Measurements from ENCODE around the gene ARHGAP22.
"Not testable (repeated sequence)": the region's sequence is repeated elsewhere in the genome, so short reads cannot be mapped to it uniquely, and the experiment has no call there.

Gene ARHGAP22

DNA sequence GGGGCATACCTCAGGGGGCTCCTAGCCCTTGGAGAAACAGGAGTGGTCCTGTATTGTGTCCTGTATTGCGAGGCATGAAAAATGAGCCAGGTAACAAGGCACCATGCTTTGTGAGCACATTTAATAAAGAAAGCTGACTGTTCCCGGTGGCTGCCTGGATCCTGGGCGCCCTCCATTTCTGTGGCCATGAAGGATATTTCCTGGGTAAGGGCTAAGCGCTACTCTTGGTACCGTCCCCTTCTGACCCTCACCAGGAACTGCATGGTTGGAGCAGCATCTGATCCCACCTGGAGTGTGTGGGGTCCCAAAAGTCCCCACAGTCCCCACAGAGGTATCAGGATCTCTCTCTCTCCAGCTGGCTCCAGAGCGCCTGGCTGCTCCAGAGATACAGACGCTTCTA is 158.9 kb downstream of the ARHGAP22 start:
- DNase-seq = no peak

DNA sequence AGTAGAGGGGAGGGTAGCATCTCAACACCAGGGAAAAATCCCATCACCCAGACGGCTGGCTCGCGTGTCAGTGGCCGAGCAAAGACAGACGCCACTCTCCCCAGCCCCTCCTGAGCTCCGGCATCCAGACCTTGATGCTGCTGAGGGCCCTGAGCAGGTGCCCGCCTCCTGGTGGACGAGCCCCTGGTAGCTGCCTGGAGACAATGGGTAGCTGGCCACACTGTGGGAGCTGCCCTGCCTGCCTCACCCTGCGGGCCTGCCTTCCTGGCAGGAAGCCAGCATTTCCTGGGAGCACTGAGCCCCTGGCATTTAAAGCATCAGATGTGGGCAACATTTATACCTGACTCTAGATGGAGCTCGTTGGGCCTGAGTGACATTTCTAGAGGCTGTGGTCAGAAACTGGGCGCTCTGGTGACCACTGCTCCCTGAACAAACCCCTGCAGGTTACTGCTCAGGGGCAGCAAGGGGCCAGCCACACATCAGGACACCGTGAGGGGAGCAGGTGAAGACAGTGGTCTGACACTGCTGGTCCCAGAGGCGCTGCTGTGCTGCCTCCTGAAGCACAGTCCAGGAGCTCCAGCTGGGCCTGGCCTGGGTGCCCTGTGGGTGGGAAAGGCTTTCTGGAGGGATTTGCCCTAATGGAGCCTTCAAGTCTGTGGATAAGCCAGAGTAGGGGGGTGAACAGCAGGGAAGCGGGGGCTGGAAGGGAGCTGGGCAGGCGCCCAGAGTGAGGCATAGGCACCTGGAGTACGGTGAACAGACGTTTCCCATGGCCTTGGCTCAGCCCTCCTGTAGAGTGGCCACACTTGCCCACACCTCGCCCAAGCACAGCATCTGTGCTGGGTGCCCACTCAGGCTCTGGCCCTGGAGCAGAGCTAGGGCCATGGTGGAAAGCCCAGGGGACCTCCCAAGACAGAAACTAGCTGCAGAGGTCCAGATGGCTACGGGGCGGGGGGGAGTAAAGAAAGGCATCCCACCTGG is 159.7 kb downstream of the ARHGAP22 start:
- DNase-seq = no peak

GRCh38 chr10:48444266-48444665 is 160.6 kb downstream of the ARHGAP22 start:
- no peak for DNase-seq

DNA sequence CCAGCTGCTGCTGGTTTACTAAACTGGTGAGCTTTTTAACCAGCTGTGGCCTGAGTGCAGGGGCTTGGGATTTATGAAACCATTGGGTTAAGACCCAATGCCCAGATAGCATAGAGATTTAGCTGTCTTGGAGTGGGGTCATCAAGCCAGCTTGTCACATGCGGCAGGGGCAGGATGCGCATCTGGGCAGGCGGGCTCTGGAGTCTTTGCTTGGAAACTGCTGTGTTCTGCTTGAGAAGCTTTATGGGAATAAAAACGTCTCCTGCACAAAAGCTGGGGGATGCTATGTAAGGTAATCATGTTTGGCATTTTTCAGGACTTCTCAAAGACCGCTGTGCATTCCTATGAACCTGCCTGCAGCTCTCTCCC is 162.1 kb downstream of the ARHGAP22 start:
- no peak for DNase-seq

DNA sequence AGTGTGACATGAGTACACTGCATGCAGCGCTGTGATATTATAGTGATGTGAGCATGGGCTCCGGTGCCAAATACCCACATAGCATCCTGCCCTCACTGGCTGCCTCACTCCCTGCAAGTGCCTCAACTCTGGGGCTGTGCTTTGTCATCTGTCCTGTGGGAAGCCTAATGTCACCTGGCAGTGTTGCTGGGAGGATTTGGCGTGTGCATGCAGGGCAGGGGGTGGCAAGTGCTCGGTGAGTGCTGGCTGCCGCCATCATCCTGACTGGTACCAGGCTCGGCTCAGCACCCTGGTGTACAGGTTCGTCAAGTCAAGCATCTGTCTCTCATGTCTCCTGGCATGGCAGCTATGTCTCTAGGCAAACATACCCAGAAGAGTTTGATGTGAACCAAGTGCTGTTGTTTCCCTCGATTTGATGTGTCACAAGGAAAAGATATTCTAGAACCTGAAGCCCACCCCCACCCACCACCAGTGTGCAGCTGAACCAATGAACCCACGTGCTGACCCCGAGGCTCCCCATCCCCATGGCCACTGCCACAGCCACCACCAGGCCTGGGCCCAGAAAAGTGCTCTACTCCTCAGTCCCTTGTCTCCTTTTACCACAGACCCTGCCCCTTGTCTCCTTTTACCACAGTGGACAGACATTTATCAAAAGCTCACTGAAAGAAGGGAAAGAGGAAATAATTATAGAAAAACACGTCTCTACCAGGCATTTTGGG is 162.6 kb downstream of the ARHGAP22 start:
- no peak for DNase-seq

DNA sequence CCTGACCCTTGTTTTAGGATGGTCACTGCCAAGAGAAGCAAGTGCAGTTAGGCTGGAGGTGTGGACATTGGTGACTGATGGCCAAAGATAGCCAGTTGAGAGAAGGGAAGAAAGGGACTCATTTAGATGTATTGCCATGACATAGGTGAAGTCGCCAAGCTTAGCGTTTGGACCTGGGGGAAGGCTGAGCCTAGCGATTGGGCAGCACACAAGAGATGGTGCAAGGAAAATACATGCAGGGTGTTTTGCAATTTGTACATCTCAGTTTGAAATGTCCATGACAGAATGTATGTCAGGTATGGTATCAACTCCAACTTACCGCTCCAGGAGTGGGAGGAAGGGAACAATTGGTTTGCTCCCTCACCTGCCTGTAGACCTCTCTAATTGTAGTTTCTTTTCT is 164.1 kb downstream of the ARHGAP22 start:
- DNase-seq = no peak

DNA sequence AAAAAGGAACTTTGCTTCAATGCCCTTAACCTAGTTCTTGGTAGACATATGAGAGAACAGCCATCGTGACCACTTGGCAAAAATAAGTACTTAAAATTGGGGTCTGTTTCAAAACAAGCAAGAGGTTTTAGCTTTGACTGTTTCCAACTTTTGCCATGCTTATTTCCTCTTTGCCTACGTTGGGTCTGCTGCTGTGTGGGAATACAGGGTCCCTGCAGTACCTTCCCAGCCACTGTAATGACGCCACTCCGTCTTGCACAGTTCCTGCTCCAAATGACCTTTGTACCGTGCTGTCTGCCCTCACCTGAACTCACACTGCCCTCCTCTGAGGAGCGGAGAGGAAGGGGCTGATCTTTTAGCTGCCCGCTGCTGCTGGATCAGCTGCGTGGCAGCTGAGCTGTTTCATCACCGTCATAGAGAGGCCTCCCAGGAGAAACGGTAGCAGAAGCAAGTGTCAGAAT is 165.3 kb downstream of the ARHGAP22 start:
- DNase-seq = no peak

- no peak for DNase-seq
Observed at GRCh38 chr10:48439031-48439430, 165.8 kb downstream of the ARHGAP22 start.

- DNase-seq = no peak
Observed at GRCh38 chr10:48437546-48437945, 167.3 kb downstream of the ARHGAP22 start.

GRCh38 chr10:48431871-48432270 is 173.0 kb downstream of the ARHGAP22 start:
- DNase-seq = no peak

DNA sequence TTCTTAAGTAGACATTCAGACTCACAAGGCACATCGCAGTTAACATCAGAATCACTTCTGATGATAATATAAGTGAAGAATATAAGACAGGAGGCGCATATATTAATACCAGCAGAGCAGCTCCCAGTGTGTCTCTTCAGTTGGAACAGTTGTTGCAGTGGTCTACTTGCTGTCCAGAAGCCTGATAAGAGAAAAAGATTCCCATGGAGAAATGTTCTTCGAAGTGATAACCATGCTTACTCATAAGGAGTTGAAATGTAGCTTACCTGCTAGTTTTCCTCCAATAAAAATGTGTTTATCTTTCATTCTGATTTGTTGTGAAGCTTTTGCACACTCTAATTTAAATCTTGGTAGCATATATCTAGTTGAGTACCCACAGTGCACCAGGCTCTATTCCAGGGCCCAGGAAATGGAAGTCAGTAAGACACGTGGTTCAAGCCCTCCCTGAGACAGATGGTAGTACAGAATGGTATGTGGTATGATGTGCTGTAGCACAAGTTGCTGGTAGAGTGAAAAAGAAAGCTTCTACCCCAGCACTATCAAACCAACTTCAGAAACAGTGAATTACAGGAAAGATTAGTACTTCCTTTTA is 174.4 kb downstream of the ARHGAP22 start:
- no peak for DNase-seq

DNA sequence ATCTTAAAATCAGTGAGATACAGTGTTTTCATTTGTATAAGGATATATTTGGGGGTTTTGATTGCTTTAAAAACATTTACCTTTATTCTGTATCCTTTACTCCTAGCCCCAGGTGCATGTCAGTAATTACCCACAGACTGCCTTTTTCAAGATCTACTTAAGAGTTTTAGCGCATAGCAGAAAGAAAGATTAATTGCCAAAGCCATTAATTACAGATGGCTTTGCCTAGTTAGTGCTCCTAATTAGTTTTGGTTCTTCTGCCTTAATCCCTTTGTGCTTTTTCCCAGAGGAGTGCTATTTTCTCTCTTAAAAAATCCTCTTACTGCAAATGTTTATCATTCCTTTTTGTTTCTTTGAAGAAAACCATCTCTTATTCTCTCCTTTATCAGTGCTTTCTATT is 175.6 kb downstream of the ARHGAP22 start:
- DNase-seq = no peak

DNA sequence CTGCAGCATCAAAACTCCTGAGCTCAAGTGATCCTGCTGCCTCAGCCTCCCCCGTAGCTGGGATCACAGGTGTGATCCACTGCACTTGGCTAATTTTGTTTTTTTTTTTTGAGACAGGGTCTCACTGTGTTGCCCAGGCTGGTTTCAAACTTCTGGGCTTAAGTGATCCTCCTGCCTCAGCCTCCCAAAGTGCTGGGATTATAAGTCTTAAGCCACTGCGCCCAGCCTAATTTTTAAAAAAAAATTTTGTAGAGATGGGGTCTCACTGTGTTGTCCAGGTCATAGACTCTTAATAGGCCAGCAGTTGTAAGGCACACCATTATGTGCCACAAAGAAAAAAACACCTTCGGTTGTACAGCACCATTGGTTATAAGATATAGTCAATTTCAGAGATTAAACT is 176.0 kb downstream of the ARHGAP22 start:
- no peak for DNase-seq

GRCh38 chr10:48423884-48424283 is 181.0 kb downstream of the ARHGAP22 start:
- DNase-seq = no peak

DNA sequence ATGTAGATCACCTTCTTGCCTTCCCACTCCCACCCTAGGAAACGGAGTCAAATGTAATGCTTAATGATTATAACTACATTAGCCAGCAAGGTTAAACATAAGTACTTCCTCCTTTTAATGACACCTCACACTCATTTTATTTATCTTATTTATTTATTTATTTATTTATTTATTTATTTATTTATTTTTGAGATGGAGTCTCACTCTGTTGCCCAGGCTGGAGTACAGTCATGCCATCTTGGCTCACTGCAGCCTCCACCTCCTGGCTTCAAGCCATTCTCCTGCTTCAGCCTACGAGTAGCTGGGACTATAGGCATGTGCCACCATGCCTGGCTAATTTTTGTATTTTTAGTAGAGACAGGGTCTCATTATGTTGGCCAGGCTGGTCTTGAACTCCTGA is 183.0 kb downstream of the ARHGAP22 start:
- DNase-seq = not testable (repeated sequence)

GRCh38 chr10:48419714-48420113 is 185.2 kb downstream of the ARHGAP22 start:
- no peak for DNase-seq

DNA sequence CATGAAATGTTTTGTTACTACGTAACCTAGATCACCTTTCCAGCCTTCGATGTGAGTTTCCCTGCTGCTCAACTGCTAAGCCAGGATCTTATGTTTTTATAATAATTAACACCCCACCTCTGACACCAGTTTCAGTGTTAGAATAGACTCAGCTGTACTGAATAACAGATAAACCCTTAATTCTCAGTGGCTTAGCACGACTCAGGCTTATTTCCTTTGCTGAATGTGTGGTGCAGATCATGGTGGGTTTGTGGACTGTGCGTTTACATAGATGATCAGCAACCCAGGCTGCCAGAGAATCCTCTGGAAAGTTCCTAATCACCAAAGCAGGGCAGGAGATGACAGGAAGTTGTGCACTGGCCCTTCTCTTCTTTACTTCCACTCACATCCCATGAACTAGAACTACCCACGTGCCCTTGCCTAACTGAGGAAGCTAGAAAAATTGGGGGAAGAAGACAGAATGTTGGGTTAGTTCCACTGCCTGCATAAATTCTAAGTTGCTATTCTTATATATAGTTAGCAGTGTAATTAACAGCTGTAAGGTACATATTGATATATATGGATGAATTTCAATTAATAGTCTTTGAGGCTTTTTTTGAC is 186.6 kb downstream of the ARHGAP22 start:
- no peak for DNase-seq

DNA sequence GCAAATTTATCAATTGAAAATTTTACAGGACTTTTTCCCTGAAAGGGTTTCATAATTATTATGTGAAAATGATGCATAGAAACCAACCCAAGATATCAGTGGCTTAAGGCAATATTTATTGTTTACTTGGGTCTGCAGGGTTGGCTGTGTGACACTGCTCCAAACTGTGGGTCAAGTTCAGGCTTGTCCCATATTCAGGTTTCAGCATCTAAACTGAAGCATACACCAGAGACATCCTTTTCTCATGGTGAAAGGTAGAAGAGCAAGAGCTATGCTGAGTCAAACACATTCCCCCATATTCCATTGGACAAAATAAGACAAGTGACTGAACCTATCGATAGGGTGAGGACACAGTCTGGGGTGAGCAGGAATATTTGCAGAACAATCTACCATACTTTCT is 187.5 kb downstream of the ARHGAP22 start:
- no peak for DNase-seq

DNA sequence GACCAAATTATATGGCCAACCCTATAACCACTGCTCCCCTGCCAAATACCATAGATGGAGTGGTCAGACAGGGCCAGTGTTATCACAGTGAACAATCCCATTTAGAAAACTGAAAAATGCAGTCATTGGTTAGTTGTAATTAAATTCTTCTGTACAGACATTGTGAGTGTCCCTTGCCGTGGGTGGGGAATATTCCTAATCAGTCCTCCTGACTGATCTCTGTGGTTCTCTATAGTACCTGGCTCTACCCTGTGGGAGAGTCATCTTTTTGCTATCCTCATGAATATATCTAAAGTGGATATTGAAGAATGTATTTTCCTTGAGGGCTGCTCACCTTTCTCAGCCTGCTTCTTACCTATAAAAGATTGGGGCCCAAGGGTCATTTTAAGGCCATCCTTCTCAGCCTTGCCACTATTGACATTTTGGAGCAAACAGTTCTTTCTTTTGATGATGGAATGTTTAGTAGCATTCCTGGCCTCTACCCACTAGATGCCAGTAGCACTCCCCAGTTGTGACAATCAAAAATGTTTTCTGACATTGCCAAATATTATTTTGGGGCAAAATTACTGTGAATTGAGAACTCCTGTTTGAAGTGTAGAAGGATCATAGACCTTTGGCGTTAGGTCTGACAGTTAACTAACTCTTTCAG is 188.2 kb downstream of the ARHGAP22 start:
- no peak for DNase-seq

DNA sequence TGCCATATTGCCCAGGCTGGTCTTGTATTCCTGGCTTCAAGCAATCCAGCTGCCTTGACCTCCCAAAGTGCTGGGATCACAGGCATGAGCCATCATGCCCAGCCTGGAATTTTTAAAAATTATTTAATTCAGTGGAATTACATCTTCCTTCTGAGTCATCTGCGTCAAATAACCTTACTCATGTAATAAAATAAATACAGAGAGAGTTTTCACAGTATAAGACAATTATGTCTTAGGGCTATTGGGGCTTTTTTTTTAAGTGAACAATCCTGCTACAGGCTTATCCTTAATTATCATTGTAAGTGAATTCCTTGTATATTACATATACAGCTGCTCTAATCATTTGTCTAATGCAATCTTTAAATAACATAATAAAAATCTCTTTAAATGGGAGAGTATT is 190.1 kb downstream of the ARHGAP22 start:
- no peak for DNase-seq

DNA sequence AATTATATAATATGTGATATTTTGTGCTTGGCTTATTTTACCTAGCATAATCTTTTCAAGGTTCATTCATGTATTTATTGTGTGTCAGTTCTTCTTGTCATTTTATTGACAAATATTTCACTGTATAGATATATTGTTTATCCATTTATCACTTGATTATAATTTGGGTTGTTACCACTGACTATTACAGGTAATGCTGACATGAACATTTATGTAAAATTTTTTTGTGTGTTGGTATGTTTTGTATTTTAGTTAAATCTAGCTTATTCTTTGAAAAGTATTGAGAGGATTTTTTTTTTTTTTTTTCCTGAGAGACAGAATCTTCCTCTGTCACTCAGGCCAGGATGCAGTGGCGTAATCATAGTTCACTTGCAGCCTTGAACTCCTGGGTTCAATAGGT is 190.7 kb downstream of the ARHGAP22 start:
- DNase-seq = no peak

GRCh38 chr10:48412933-48413332 is 191.9 kb downstream of the ARHGAP22 start:
- DNase-seq = no peak

DNA sequence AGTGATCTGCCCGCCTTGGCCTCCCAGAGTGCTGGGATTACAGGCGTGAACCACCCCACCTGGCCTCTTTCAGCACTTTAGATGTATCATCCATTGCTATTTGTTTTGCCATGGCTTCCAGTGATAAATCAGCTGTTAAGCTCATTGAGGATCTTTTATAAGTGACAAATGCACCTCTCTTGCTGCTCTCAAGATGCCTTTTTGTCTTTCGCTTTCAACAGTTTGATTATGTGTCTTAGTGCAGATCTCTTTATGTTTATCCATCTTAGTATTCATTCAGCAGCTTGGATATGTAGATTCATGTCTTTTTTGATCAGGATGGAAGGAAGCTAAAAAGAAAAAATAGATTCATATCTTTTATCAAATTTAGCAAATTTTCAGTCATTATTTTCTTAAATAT is 192.8 kb downstream of the ARHGAP22 start:
- DNase-seq = no peak

All from stimulated activated CD4-positive, alpha-beta T cell treated with anti-CD3 and anti-CD28 coated beads, Interleukin-4, amount 100 ng/mL, for 4 hours (primary cell).